Lower leg skin (tissue), 3 donors: ENCODE measurements around the gene CD1E.

Experiments
- CTCF ChIP-seq, 3 donors: fragments of 450-650 bp; IDR thresholded peaks; one replicate each; pipeline ENCODE4 v1.5.1; 2016; ENCODE audit warnings: antibody characterized with exemption in 3 of 3, mild to moderate bottlenecking in 3 of 3, moderate library complexity in 2 of 3
- POLR2A ChIP-seq, 2 donors: fragments of 450-650 bp; IDR thresholded peaks; one replicate each; pipeline ENCODE4 v1.6.1; 2016 to 2017; ENCODE audit warnings: antibody characterized with exemption in 2 of 2, mild to moderate bottlenecking in 1 of 2, moderate library complexity in 1 of 2

- TF ChIP-seq CTCF (IDR thresholded peaks at IDR 0.05): no peak
- no peak for TF ChIP-seq POLR2A (IDR thresholded peaks at IDR 0.05)
These were observed 23.1 kb upstream of the CD1E start for GRCh38 chr1:158330391-158331105.
